Endodermal cell (in vitro differentiated cells): ENCODE measurements around the gene NBPF4. TPM values are rescaled to one million over a fixed set of nuclear protein-coding genes. Genes with fewer than 3 reads are reported as not detected.
A peak's percentile ranks its signal among the peaks of the same experiment; 100 is the strongest.

Experiments used
- DNase-seq: peaks from one replicate; pipeline ENCODE4 v3.0.0-alpha.2; 2017
- H3K27ac ChIP-seq: 2 replicates; pipeline ENCODE4 v1.5.1; 2013; ENCODE audit warnings: mild to moderate bottlenecking, low read depth, low read length, moderate library complexity
- H3K27me3 ChIP-seq: 2 replicates; pipeline ENCODE4 v1.6.1; 2013; ENCODE audit warnings: mild to moderate bottlenecking, low read length, moderate library complexity; ENCODE audit not compliant: insufficient read depth, control insufficient read depth, poor library complexity, severe bottlenecking
- H3K36me3 ChIP-seq: 2 replicates; pipeline ENCODE4 v1.7.0; 2013; ENCODE audit warnings: mild to moderate bottlenecking, low read length, moderate library complexity; ENCODE audit not compliant: control insufficient read depth, insufficient read depth
- H3K4me1 ChIP-seq: one replicate; pipeline ENCODE4 v1.7.0; 2013; ENCODE audit warnings: low read length; ENCODE audit not compliant: control insufficient read depth, insufficient read depth
- H3K4me3 ChIP-seq: 2 replicates; pipeline ENCODE4 v1.5.1; 2013; ENCODE audit warnings: mild to moderate bottlenecking, low read length, moderate library complexity
- H3K9ac ChIP-seq: 2 replicates; pipeline ENCODE4 v1.6.1; 2013; ENCODE audit warnings: mild to moderate bottlenecking, low read length, moderate library complexity; ENCODE audit not compliant: poor library complexity, severe bottlenecking; ENCODE audit errors: extremely low read depth
- H3K9me3 ChIP-seq: 2 replicates; pipeline ENCODE4 v1.6.1; 2013; ENCODE audit warnings: mild to moderate bottlenecking, low read length, moderate library complexity; ENCODE audit not compliant: control insufficient read depth
- H3K27ac Mint-ChIP-seq: 2 replicates; pipeline ENCODE4 v1.8.0; 2020; ENCODE audit warnings: mixed read lengths
- H3K27me3 Mint-ChIP-seq: 2 replicates; pipeline ENCODE4 v1.8.0; 2021; ENCODE audit warnings: mild to moderate bottlenecking, mixed read lengths; ENCODE audit not compliant: insufficient read depth
- H3K36me3 Mint-ChIP-seq: 2 replicates; pipeline ENCODE4 v1.8.0; 2020; ENCODE audit warnings: low read depth, mixed read lengths
- H3K4me1 Mint-ChIP-seq: 2 replicates; pipeline ENCODE4 v1.8.0; 2020; ENCODE audit warnings: mixed read lengths
- H3K4me3 Mint-ChIP-seq: 2 replicates; pipeline ENCODE4 v1.8.0; 2020; ENCODE audit warnings: mild to moderate bottlenecking, moderate library complexity, mixed read lengths
- H3K9me3 Mint-ChIP-seq: 2 replicates; pipeline ENCODE4 v1.8.0; 2020; ENCODE audit warnings: mild to moderate bottlenecking, mixed read lengths
- WGBS, 2 experiments: methylation state at CpG; one replicate each; pipeline versions ENCODE4 v1.1.5 to v1.1.7; 2013; ENCODE audit warnings: missing lambda C conversion rate in 2 of 2, mixed read lengths in 1 of 2; ENCODE audit not compliant: insufficient coverage in 1 of 2, insufficient read length in 1 of 2; 5-methylcytosine and 5-hydroxymethylcytosine counted together
- total RNA-seq, 2 donors: library from RNA; stranded (reverse); fragmentation: NEBNext Ultra II Directional in 1 of 2; extraction: Animal tissue kit (Norgen Biotek cat#: 25700) in 1 of 2; gene quantifications; 2 replicates in 1 of 2; 3 replicates in 1 of 2; pipeline ENCODE4 v1.2.1, GENCODE V29; 2021
- TF ChIP-seq, protein P1 (sequence below): fragments of 200-600 bp; sonication (generic); conservative IDR thresholded peaks from 2 replicates; pipeline ENCODE4 v1.5.0; 2021; ENCODE audit warnings: antibody characterized with exemption, mild to moderate bottlenecking

NBPF4 gene
- total RNA-seq, 2 donors from 2014 or later = not detected

DNA sequence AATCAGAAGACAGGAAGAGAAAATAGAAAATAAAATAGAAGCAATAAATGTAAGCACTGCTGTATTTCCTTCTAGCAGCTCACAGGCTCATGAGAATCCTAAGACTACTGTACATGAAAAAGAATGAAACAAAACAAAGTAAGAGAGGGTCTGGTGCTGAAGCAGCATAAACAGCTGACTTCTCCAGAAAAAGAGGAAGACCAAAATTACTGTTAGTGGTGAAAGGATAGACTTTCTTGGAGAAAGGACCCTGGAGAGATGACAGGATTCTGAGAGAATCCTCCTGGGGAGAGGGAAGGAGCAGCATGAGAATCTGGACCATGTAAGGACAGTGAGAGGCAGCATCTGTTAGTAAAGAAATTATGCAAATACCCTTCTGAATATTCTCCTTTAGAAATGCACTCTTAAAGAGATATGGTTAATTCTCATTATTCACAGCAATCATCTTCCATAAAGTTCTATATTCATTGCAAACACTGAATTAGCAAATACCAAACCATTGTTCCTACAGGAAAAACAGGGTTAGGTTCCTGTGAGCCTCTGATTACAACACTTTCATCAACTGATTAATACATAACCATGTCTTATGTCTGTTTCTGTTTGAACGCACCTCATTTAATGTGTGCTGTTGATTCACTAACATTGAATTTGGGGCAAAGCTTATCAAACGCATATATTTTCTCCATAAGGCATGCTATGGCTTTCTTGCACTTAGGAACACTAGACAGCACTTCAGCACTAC is 60.7 kb downstream of the NBPF4 start:
- H3K4me1 ChIP-seq = no peaks in the 10 kb centered on the region
- TF ChIP-seq, protein P1, sequence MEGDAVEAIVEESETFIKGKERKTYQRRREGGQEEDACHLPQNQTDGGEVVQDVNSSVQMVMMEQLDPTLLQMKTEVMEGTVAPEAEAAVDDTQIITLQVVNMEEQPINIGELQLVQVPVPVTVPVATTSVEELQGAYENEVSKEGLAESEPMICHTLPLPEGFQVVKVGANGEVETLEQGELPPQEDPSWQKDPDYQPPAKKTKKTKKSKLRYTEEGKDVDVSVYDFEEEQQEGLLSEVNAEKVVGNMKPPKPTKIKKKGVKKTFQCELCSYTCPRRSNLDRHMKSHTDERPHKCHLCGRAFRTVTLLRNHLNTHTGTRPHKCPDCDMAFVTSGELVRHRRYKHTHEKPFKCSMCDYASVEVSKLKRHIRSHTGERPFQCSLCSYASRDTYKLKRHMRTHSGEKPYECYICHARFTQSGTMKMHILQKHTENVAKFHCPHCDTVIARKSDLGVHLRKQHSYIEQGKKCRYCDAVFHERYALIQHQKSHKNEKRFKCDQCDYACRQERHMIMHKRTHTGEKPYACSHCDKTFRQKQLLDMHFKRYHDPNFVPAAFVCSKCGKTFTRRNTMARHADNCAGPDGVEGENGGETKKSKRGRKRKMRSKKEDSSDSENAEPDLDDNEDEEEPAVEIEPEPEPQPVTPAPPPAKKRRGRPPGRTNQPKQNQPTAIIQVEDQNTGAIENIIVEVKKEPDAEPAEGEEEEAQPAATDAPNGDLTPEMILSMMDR = no peak
- no peak for DNase-seq
- peaks cover 25% of the 10 kb centered on the region for H3K9me3 Mint-ChIP-seq
- no peak overlapping the region for H3K27ac ChIP-seq
- no peak overlapping the region for H3K9ac ChIP-seq
- peaks cover 78% of the 10 kb centered on the region for H3K9me3 ChIP-seq
- WGBS, 2 experiments = 48 to 100% methylated on average over 1 to 2 of the region's 2 CpGs
- H3K27me3 Mint-ChIP-seq = no peaks in the 10 kb centered on the region
- no peak overlapping the region for H3K27ac Mint-ChIP-seq
- H3K4me3 Mint-ChIP-seq = no peak overlapping the region
- H3K36me3 Mint-ChIP-seq = peaks cover 77% of the 10 kb centered on the region
- peaks cover 91% of the 10 kb centered on the region for H3K36me3 ChIP-seq
- no peaks in the 10 kb centered on the region for H3K4me1 Mint-ChIP-seq
- peak overlapping the region; percentile 37 for H3K4me3 ChIP-seq
- H3K27me3 ChIP-seq = no peaks in the 10 kb centered on the region

DNA sequence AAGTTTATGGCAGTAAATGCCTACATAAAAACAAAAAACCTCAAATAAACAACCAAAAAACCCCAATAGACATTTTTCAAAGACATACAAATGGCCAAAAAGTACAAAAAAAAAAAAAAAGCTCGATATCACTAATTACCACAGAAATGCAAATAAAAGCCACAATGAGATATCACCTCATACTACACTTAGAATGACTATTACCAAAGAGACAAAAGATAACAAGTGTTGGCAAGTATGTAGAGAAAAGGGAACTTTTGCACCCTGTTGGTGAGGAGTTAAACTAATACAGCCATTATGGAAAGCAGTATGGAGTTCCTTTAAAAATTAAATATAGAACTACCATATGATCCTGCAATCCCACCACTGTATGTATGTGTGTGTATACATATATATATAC is 64.9 kb downstream of the NBPF4 start:
- no peak overlapping the region for H3K4me3 ChIP-seq
- H3K4me1 ChIP-seq = no peaks in the 10 kb centered on the region
- H3K27me3 ChIP-seq = no peaks in the 10 kb centered on the region
- peaks cover 84% of the 10 kb centered on the region for H3K9me3 ChIP-seq
- Mint-ChIP-seq H3K36me3 (peaks cover 83% of the 10 kb centered on the region), H3K27ac (no peak overlapping the region), H3K27me3 (no peaks in the 10 kb centered on the region), H3K9me3 (peaks cover 57% of the 10 kb centered on the region), H3K4me1 (no peaks in the 10 kb centered on the region), H3K4me3 (no peak overlapping the region)
- WGBS, 2 experiments = 100% methylated on average over 1 of the region's 1 CpG; no CpG with 5 or more reads in 1 of the 2 experiments
- DNase-seq = no peak
- no peak overlapping the region for H3K27ac ChIP-seq
- TF ChIP-seq, protein P1 = no peak
- peaks cover 94% of the 10 kb centered on the region for H3K36me3 ChIP-seq
- no peak overlapping the region for H3K9ac ChIP-seq

Other genes with a start within 250 kb of the NBPF4 start
- 10 to 100 TPM; 42.4 to 61.4 TPM for gene SLC25A24, start 43.7 kb downstream of the NBPF4 start, total RNA-seq
- not detected for gene NBPF6, start 206.3 kb upstream of the NBPF4 start, total RNA-seq